PFSK-1 (cell line): ENCODE data around the gene ALS2.

Experiments used
- POLR2AphosphoS5 ChIP-seq: IDR thresholded peaks from 2 replicates; pipeline ENCODE4 v1.6.1; 2012; ENCODE audit warnings: low read depth, mild to moderate bottlenecking, control low read depth, low read length, moderate library complexity
- REST ChIP-seq, 2 experiments: IDR thresholded peaks; 2 replicates each; pipeline versions ENCODE4 v1.6.1 to v1.8.0; 2011 to 2012; ENCODE audit warnings: low read depth in 2 of 2, low read length in 2 of 2, control low read depth in 1 of 2, inconsistent platforms in 1 of 2, mild to moderate bottlenecking in 1 of 2, moderate library complexity in 1 of 2; ENCODE audit not compliant: insufficient read depth in 1 of 2
- SIN3A ChIP-seq: IDR thresholded peaks from 2 replicates; pipeline ENCODE4 v1.6.1; 2012; ENCODE audit warnings: mild to moderate bottlenecking, low read length, moderate library complexity, borderline replicate concordance; ENCODE audit not compliant: insufficient read depth
- TAF1 ChIP-seq: IDR thresholded peaks from 2 replicates; pipeline ENCODE4 v1.6.1; 2012; ENCODE audit warnings: low read length, control low read depth, borderline replicate concordance; ENCODE audit not compliant: insufficient read depth

- TF ChIP-seq SIN3A, result no peak
- no peak for TF ChIP-seq REST (IDR thresholded peaks at IDR 0.05; ENCODE audit: insufficient read depth in 1 of 2, low read depth in 2 of 2, low read length in 2 of 2)
- no peak for TF ChIP-seq TAF1
- no peak for TF ChIP-seq POLR2AphosphoS5
Observed at GRCh38 chr2:201685156-201685555, 95.6 kb downstream of the ALS2 start.
